Mesothelial cell of epicardium (in vitro differentiated cells): ENCODE measurements around the gene MT1M. TPM values are rescaled to one million over a fixed set of nuclear protein-coding genes. Genes with fewer than 3 reads are reported as not detected.

ENCODE experiments used
- DNase-seq, 2 experiments: peaks; one replicate each; pipeline ENCODE4 v3.0.0; 2021; ENCODE audit warnings: low spot score in 2 of 2; ENCODE audit not compliant: unreplicated experiment in 2 of 2
- H3K27ac Mint-ChIP-seq: 2 replicates; pipeline ENCODE4 v1.8.0; 2021; ENCODE audit warnings: mixed read lengths
- H3K27me3 Mint-ChIP-seq: 2 replicates; pipeline ENCODE4 v1.8.0; 2021; ENCODE audit warnings: low read depth, mixed read lengths
- H3K36me3 Mint-ChIP-seq: 2 replicates; pipeline ENCODE4 v1.8.0; 2021; ENCODE audit warnings: mixed read lengths
- H3K4me1 Mint-ChIP-seq: 2 replicates; pipeline ENCODE4 v1.8.0; 2021; ENCODE audit warnings: mixed read lengths
- H3K4me3 Mint-ChIP-seq: 2 replicates; pipeline ENCODE4 v1.8.0; 2021; ENCODE audit warnings: mild to moderate bottlenecking, moderate library complexity, mixed read lengths
- H3K9me3 Mint-ChIP-seq: 2 replicates; pipeline ENCODE4 v1.8.0; 2021; ENCODE audit warnings: mixed read lengths
- total RNA-seq: library from RNA; stranded (reverse); gene quantifications from 3 replicates; pipeline ENCODE4 v1.2.1, GENCODE V29; 2021
- TF ChIP-seq, protein P1 (sequence below): fragments of 200-600 bp; sonication (generic); IDR thresholded peaks from one replicate; pipeline ENCODE4 v1.5.0; 2021; ENCODE audit warnings: antibody characterized with exemption; ENCODE audit not compliant: unreplicated experiment

The MT1M gene
- total RNA-seq, 1 donor from 2014 or later = not detected

DNA sequence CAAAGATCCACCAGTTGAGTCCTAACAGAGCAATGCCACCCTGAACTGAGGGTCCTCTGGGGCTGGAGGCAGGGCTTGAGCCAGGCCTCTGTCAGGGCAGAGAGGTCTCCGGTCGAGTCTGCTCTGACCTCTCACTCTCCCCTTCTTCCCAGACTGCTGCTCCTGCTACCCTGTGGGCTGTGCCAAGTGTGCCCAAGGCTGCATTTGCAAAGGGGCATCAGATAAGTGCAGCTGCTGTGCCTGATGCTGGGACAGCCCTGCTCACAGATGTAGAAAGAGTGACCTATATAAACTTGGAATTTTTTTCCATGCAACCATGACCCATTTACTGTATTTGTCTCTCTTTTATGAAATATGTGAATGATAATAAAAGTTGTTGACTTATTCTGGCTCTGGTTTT lies 16.8 kb downstream of the MT1M start:
- TF ChIP-seq, protein P1, sequence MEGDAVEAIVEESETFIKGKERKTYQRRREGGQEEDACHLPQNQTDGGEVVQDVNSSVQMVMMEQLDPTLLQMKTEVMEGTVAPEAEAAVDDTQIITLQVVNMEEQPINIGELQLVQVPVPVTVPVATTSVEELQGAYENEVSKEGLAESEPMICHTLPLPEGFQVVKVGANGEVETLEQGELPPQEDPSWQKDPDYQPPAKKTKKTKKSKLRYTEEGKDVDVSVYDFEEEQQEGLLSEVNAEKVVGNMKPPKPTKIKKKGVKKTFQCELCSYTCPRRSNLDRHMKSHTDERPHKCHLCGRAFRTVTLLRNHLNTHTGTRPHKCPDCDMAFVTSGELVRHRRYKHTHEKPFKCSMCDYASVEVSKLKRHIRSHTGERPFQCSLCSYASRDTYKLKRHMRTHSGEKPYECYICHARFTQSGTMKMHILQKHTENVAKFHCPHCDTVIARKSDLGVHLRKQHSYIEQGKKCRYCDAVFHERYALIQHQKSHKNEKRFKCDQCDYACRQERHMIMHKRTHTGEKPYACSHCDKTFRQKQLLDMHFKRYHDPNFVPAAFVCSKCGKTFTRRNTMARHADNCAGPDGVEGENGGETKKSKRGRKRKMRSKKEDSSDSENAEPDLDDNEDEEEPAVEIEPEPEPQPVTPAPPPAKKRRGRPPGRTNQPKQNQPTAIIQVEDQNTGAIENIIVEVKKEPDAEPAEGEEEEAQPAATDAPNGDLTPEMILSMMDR = no peak
- no peaks in the 10 kb centered on the region for H3K36me3 Mint-ChIP-seq
- no peak overlapping the region for H3K27ac Mint-ChIP-seq
- peaks cover 99% of the 10 kb centered on the region for H3K27me3 Mint-ChIP-seq
- no peak overlapping the region for H3K4me3 Mint-ChIP-seq
- H3K4me1 Mint-ChIP-seq = no peaks in the 10 kb centered on the region
- H3K9me3 Mint-ChIP-seq = no peaks in the 10 kb centered on the region
- no peak for DNase-seq

GRCh38 chr16:56649820-56650219 lies 17.4 kb downstream of the MT1M start:
- H3K27me3 Mint-ChIP-seq = peaks cover 98% of the 10 kb centered on the region
- no peaks in the 10 kb centered on the region for H3K36me3 Mint-ChIP-seq
- H3K9me3 Mint-ChIP-seq = no peaks in the 10 kb centered on the region
- no peak overlapping the region for H3K27ac Mint-ChIP-seq
- TF ChIP-seq, protein P1 = no peak
- H3K4me1 Mint-ChIP-seq = no peaks in the 10 kb centered on the region
- DNase-seq = no peak
- no peak overlapping the region for H3K4me3 Mint-ChIP-seq

GRCh38 chr16:56651586-56651985 lies 19.1 kb downstream of the MT1M start, which contains the start of gene MT1B:
TSS of gene MT1B (plus strand) at chr16:56651886. CDS start at chr16:56651954, 68 bp downstream.
- no peaks in the 10 kb centered on the region for H3K9me3 Mint-ChIP-seq
- no peak within 1 kb of the TSS for H3K27ac Mint-ChIP-seq
- H3K4me3 Mint-ChIP-seq = no peak within 1 kb of the TSS
- no peak for DNase-seq
- no peaks in the 10 kb centered on the region for H3K36me3 Mint-ChIP-seq
- H3K27me3 Mint-ChIP-seq = peaks cover 93% of the 10 kb centered on the region
- no peaks in the 10 kb centered on the region for H3K4me1 Mint-ChIP-seq
- TF ChIP-seq, protein P1 = no peak

DNA sequence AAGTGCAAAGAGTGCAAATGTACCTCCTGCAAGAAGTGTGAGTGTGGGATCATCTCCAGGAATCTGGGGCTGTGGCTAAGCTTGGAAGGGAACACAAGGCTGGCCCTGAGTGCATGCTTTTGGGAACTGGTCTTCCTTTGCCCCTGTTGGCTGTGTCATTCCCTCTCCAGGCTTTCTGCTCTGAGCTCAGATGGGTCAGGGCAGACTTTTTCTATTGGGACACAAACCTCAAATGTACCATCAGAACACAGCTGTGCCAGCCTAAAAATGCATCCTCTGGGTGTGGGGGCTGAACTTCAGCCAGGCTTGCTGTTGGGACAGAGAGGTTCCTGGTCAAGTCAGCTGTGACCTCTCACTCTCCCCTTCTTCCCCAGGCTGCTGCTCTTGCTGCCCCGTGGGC lies 20.1 kb downstream of the MT1M start:
- H3K27ac Mint-ChIP-seq = no peak overlapping the region
- no peak overlapping the region for H3K4me3 Mint-ChIP-seq
- no peaks in the 10 kb centered on the region for H3K4me1 Mint-ChIP-seq
- no peak for DNase-seq
- TF ChIP-seq, protein P1 = no peak
- H3K36me3 Mint-ChIP-seq = no peaks in the 10 kb centered on the region
- H3K27me3 Mint-ChIP-seq = peaks cover 91% of the 10 kb centered on the region
- H3K9me3 Mint-ChIP-seq = no peaks in the 10 kb centered on the region

- H3K4me1 Mint-ChIP-seq = peaks cover 4% of the 10 kb centered on the region
- no peak overlapping the region for H3K27ac Mint-ChIP-seq
- H3K4me3 Mint-ChIP-seq = no peak overlapping the region
- no peaks in the 10 kb centered on the region for H3K36me3 Mint-ChIP-seq
- H3K9me3 Mint-ChIP-seq = no peaks in the 10 kb centered on the region
- TF ChIP-seq, protein P1 = no peak
- DNase-seq = no peak
- peaks cover 90% of the 10 kb centered on the region for H3K27me3 Mint-ChIP-seq
These were observed 20.8 kb downstream of the MT1M start for GRCh38 chr16:56653218-56653617.
